Astrocyte (in vitro differentiated cells and primary cell): ENCODE data around the gene PWWP3B.

Experiments
- EZH2 ChIP-seq: IDR thresholded peaks from 2 replicates; pipeline ENCODE4 v1.6.1; 2012; ENCODE audit warnings: mild to moderate bottlenecking, low read length, inconsistent platforms; ENCODE audit not compliant: insufficient read depth
- TF ChIP-seq, protein P1 (sequence below): IDR thresholded peaks from 2 replicates; pipeline ENCODE4 v1.5.1; 2011; ENCODE audit warnings: low read depth, mild to moderate bottlenecking, inconsistent platforms, low read length, moderate library complexity; ENCODE audit not compliant: insufficient read depth

DNA sequence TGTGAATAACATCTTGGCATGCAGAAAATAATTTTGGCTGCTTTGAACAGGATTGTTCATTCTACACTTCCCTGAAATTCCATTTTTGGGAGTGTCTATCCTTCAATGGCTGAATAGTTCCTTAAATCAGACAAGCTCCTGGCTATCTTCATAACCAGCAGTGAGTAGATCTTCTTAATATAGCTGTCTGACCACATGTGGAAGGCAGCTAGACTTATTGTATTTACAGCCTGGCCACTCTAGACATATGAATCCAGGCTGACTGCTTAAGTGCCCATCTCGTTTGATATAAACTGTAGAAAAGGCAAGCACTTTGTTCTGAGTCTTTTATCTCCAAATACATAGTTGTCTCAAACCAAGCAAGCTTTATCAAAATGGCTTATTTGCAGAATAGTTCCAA, 40.0 kb downstream of the PWWP3B start:
- TF ChIP-seq, protein P1, sequence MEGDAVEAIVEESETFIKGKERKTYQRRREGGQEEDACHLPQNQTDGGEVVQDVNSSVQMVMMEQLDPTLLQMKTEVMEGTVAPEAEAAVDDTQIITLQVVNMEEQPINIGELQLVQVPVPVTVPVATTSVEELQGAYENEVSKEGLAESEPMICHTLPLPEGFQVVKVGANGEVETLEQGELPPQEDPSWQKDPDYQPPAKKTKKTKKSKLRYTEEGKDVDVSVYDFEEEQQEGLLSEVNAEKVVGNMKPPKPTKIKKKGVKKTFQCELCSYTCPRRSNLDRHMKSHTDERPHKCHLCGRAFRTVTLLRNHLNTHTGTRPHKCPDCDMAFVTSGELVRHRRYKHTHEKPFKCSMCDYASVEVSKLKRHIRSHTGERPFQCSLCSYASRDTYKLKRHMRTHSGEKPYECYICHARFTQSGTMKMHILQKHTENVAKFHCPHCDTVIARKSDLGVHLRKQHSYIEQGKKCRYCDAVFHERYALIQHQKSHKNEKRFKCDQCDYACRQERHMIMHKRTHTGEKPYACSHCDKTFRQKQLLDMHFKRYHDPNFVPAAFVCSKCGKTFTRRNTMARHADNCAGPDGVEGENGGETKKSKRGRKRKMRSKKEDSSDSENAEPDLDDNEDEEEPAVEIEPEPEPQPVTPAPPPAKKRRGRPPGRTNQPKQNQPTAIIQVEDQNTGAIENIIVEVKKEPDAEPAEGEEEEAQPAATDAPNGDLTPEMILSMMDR = no peak
- no peak for TF ChIP-seq EZH2
